Activated gamma-delta T cell (primary cell): ENCODE data around the gene UGT2B7.

Source experiments
- DNase-seq: peaks from one replicate; lab custom pipeline; 2025; lab: John Stamatoyannopoulos, UW

UGT2B7 gene

DNA sequence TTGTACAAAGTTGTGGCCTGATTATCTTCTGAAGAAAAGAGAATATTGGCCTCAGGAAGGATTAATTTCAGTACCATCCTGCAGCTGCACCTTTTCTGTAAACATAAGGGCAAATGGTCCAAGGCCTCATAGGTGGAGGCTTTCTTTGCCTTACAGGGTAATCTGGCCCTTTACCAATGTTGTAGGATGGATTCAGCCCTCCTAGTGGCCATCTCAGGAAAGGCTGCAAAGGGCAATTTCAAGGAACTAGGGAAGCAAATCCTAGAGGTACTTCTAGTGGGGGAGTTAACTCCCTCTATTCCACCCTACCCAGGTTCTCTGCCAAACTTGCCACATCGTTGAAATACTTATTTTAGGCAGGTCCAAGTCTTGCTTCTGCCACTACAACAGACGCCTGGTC is 60.6 kb downstream of the UGT2B7 start:
- no peak for DNase-seq
